HG03103 (cell line): ENCODE results near the gene LOXL1.
"Not testable (repeated sequence)": the region's sequence is repeated elsewhere in the genome, so short reads cannot be mapped to it uniquely, and the experiment has no call there.

ENCODE experiments used
- ATAC-seq: cut with Tn5 transposase; IDR thresholded peaks from one replicate; pipeline ENCODE4 v1.9.1; 2021; ENCODE audit warnings: low read depth; ENCODE audit not compliant: unreplicated experiment

The LOXL1 gene

GRCh38 chr15:73937296-73937695, 11.0 kb downstream of the LOXL1 start:
- no peak for ATAC-seq

GRCh38 chr15:73937726-73938125, 11.5 kb downstream of the LOXL1 start:
- ATAC-seq: no peak

GRCh38 chr15:73938516-73938915, 12.3 kb downstream of the LOXL1 start:
- not testable (repeated sequence) for ATAC-seq

DNA sequence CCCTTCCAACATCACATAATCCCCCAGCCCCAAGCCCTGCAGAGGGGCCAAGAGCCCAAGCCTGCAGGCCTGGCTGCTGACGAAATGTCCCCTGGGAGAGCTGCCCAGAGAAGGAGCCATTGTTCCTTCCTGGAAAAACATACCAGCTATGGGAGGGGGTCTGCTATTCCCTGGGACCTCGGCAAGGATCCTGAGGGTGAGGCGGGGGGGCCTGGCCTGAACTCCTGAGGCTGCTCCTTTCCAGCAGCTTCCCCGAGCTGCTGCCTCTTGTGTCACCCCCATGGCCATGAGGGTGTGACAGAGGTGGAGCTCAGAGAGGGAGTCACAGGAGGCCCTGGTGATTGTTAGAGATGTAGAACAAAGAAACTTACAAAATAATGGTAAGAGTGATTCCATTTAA, 12.9 kb downstream of the LOXL1 start:
- no peak for ATAC-seq

DNA sequence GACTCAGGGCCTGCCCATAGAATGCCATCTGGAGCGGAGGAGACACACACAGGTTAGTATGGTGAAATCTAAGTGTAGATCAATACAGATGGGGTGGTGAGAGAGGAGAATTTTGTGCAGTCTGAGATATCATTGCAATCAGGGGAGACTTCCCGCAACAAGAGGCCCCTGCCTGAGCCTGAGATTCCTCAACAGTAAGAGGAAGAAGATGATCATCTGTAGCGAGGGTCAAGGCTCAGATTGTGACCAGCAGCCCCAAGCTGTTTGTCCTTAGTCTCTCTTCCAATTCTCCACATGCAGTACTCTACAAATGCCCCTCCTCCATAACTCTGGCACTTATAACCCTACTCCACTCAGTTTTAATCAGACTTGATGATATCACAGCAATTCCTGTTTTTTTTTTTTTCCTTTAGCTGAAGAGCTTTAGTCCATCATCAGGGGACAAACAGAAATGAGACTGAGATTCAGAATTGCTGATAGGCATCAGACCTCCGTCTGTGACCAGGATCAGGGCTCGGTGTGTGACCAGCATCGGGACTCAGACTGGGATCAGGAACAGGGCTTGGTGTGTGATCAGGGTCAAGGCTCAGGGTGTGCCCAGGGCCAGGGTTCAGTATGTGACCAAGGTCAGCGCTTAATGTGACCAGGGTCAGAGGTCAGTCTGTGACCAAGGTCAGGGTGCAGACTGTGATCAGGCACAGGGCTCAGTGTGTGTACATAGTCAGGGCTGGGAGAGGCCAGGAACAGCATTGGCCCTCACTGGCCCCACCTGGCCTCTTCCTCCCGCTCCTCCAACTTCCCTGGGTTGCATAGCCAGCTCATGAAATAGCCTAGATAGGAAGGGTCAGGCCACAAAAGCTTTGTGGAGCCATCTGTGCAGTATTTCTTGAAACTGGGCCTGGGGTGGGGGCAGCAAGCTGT, 14.1 kb downstream of the LOXL1 start:
- ATAC-seq: no peak

GRCh38 chr15:73941044-73941443, 14.8 kb downstream of the LOXL1 start:
- no peak for ATAC-seq

DNA sequence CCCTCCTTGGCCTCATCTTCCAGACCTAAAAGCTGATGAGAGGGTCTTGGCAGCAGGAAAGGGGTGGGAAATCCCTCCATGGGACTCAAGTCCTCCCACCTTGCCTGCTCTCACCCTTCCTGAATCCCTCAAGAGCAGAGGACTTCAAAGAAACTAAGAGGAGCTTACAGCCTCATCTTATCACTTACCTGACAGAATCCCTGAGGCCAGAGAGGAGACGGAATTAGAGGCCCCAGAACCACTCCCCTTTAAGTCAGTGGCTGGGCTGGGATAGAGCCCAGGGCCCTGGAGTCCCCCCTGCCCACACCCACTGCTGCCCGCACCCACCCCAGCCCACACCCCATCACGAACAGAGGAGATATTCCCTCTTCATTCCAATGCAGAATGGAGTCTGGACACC, 15.2 kb downstream of the LOXL1 start:
- no peak for ATAC-seq

DNA sequence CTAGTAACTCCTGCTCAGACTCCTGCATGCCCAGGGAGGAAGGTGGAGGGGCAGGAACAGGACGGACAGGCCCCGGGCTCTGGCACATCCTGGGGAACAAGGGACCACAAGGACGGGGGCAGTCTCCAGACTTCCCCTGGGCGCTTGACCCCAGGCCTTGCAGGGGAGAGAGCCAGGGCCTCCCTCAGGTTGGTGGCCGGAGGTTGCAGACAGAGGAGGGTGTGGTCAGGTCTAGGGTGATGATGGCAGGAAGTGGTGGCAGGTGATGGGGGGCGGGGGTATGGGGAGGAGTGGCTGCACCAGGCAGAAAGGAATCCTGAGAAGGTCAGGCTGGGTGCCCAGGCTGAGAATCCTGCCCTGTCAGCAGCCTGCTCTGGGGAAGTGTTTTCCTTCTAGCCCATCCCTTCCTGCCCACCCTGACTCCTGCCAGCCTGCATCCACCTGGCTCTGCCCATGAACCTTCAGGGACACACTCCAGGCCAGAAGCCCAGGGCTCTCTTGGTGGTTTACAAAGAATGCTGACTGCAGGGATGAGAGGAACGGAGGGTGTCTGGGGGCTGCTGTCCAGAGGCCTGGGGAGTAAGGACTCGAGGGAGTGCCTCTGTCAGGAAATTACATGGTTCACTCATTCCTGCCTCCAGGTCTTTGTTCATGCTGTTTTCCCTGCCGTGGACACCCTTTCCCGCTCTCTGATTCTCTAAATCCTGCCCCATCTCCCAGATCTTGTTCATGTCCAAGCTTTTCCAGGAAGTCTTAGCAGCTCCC, 15.8 kb downstream of the LOXL1 start:
- no peak for ATAC-seq

DNA sequence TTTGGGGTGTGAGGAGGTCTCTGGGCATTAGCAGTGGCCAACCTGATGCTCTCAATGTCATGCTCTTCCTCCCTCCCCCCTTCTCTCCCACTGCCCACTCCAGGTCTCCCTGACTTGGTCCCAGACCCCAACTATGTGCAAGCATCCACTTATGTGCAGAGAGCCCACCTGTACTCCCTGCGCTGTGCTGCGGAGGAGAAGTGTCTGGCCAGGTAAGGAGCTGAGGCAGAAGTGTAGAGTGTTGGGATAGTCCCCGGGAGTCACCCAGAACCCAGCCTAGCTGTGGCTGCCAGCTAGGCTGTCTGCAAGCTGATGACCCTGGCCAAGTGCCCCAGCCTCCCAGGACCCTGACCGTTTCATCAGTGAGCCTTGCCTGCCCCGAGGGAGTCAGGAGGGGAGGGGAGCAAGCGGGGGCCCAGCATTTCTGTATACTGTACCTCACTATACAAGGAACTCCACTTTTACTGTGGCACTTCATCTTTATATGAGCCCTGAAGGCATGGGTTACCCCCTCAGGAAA, 16.5 kb downstream of the LOXL1 start:
- ATAC-seq: no peak

GRCh38 chr15:73944161-73945129, 18.2 kb downstream of the LOXL1 start:
- no peak for ATAC-seq

GRCh38 chr15:73945130-73945508, 18.9 kb downstream of the LOXL1 start:
- no peak for ATAC-seq

DNA sequence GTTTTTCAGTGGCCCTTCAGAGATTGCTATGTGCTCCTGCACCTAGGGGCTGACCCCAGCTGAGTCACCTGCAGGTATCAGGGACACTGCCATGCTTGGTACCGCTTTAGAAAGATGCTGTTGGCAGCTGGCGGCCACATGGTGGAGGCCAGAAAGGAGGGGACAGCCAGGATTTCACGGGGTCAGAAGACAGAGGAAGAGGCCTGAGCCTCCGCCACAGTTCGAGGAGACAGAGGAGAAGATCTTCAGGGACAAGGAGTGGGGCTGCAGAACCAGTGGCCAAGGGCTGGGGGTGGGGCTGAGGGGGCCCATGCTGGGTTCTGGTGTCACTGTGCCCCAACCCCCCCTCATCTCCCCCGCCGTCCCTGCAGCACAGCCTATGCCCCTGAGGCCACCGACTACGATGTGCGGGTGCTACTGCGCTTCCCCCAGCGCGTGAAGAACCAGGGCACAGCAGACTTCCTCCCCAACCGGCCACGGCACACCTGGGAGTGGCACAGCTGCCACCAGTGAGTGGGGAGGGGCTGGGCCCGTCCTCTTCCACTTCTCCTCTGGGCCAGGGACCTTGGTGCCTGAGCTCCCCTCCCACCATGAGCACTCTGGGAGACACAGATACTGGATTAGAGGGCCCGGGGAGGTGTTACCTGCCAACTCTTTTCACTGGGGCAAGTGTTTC, 19.9 kb downstream of the LOXL1 start:
- ATAC-seq: no peak

DNA sequence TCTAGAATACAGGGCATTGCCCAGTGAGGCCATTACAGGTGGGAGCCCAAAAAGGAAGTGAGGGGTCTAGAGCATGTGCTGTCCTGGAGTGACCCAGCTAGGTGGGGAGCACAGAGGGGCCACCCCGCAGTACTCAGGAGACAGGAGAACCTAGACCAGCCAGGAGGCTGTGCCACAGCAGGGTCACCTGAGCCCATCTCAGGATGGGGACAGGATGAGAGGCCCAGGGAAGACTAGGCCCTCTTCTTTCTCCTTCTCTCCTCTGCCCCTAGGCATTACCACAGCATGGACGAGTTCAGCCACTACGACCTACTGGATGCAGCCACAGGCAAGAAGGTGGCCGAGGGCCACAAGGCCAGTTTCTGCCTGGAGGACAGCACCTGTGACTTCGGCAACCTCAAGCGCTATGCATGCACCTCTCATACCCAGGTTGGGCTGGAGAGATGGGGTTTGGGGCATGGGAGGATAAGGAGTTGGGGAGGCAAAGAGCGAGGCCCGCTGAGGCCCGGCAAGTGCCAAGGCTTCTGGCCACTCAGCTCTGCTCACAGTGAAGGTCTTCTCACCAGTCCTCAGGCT, 20.6 kb downstream of the LOXL1 start:
- ATAC-seq: no peak

GRCh38 chr15:73947651-73948050, 21.4 kb downstream of the LOXL1 start:
- no peak for ATAC-seq

DNA sequence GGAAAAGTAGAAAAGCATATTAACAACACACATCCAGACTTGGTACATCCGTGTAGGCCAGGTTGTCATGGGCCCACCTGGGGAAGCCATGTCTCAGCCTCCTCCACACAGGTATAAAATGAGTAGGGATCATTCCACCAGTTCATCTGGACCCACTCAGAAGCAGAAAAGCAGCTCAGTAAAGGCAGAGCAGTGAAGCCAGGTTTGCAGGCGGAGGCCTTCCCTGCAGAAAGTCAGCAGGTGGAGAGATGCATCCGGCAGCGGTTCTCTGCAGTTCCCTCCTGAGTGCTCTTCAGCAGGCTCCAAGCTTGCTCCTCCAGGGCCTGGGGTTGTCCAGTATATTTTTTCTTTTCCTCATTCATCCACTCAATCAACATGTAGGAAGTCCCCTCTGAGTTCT, 22.1 kb downstream of the LOXL1 start:
- ATAC-seq: no peak

- no peak for ATAC-seq
These were observed 22.7 kb downstream of the LOXL1 start for GRCh38 chr15:73948982-73949381.

GRCh38 chr15:73949496-73949895, 23.2 kb downstream of the LOXL1 start:
- no peak for ATAC-seq

DNA sequence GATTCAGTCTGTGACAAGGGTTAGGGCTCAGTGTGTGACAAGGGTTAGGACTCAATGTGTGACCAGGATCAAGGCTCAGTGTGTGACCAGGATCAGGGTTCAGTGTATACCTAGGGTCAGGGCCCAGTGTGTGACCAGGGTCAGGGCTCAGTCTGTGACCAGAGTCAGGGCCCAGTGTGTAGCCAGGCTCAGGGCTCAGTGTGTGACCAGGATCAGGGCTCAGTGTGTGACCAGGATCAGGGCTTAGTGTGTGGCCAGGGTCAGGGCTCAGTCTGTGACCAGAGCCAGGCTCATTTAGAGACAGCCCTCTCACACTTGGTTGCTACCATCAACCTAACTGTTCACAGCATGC, 24.2 kb downstream of the LOXL1 start:
- no peak for ATAC-seq

- ATAC-seq: no peak
These were observed 24.7 kb downstream of the LOXL1 start for GRCh38 chr15:73950831-73951561.
